Smooth muscle cell (in vitro differentiated cells): Measurements from ENCODE around the gene AGBL4. TPM values are rescaled to one million over a fixed set of nuclear protein-coding genes. Genes with fewer than 3 reads are reported as not detected.

Experiments
- DNase-seq: peaks from one replicate; lab custom pipeline; 2025; ENCODE audit not compliant: unreplicated experiment; lab: John Stamatoyannopoulos, UW
- H2AFZ ChIP-seq: fragments of 200-600 bp; sonication (generic); 2 replicates; pipeline ENCODE4 v1.6.0; 2016; ENCODE audit warnings: antibody characterized with exemption, low read depth, mild to moderate bottlenecking
- H3F3A ChIP-seq: fragments of 200-600 bp; sonication (generic); 2 replicates; pipeline ENCODE4 v1.6.0; 2017; ENCODE audit warnings: antibody characterized with exemption, low read depth
- H3K27ac ChIP-seq: fragments of 200-600 bp; sonication (generic); 2 replicates; pipeline ENCODE4 v1.5.1; 2016; ENCODE audit warnings: low read depth, mild to moderate bottlenecking
- H3K27me3 ChIP-seq: fragments of 200-600 bp; sonication (generic); 2 replicates; pipeline ENCODE4 v1.6.1; 2016; ENCODE audit warnings: low read depth, mild to moderate bottlenecking
- H3K36me3 ChIP-seq: fragments of 200-600 bp; sonication (generic); 2 replicates; pipeline ENCODE4 v1.5.1; 2016; ENCODE audit warnings: low read depth
- H3K4me1 ChIP-seq: fragments of 200-600 bp; sonication (generic); 2 replicates; pipeline ENCODE4 v1.5.1; 2016; ENCODE audit warnings: low read depth
- H3K4me2 ChIP-seq: fragments of 200-600 bp; sonication (generic); 2 replicates; pipeline ENCODE4 v1.6.0; 2016; ENCODE audit warnings: mild to moderate bottlenecking
- H3K4me3 ChIP-seq: fragments of 200-600 bp; sonication (generic); 2 replicates; pipeline ENCODE4 v1.5.1; 2016; ENCODE audit warnings: mild to moderate bottlenecking
- H3K79me2 ChIP-seq: fragments of 200-600 bp; sonication (generic); 2 replicates; pipeline ENCODE4 v1.6.0; 2016; ENCODE audit warnings: low read depth, mild to moderate bottlenecking
- H3K9ac ChIP-seq: fragments of 200-600 bp; sonication (generic); 2 replicates; pipeline ENCODE4 v1.6.0; 2016; ENCODE audit warnings: low read depth
- H3K9me3 ChIP-seq: fragments of 200-600 bp; sonication (generic); replicated peaks from 2 replicates; pipeline ENCODE4 v1.5.1; 2016; ENCODE audit warnings: low read depth
- H4K20me1 ChIP-seq: fragments of 200-600 bp; sonication (generic); 2 replicates; pipeline ENCODE4 v1.6.0; 2016; ENCODE audit warnings: low read depth
- WGBS: methylation state at CpG from one replicate; pipeline ENCODE4 v1.1.7; 2016; ENCODE audit warnings: low lambda C conversion rate; 5-methylcytosine and 5-hydroxymethylcytosine counted together
- polyA plus RNA-seq: library from polyadenylated mRNA; unstranded; fragments of >200 nt; fragmentation: Nextera tagmentation; extraction: Ambion mirVana; gene quantifications from 2 replicates; pipeline ENCODE4 v1.2.1, GENCODE V29; 2016
- total RNA-seq: library from RNA; depleted of rRNA; stranded (reverse); fragments of >200 nt; gene quantifications from 2 replicates; pipeline ENCODE4 v1.2.3, GENCODE V29; 2014
- TF ChIP-seq, protein P1 (sequence below): fragments of 200-600 bp; sonication (generic); IDR thresholded peaks from 2 replicates; pipeline ENCODE4 v1.5.1; 2017; ENCODE audit warnings: borderline replicate concordance, mild to moderate bottlenecking, antibody characterized with exemption; ENCODE audit not compliant: insufficient read depth, poor library complexity, severe bottlenecking

AGBL4 gene
- total and polyA plus RNA-seq, 2 experiments from 2014 or later, result 0.29 TPM; not detected in 1

- Histone ChIP-seq H3K27me3 (peaks cover 33% of the 10 kb centered on the region), H2AFZ (no peak overlapping the region), H3K36me3 (no peaks in the 10 kb centered on the region), H3K4me1 (peaks cover 6% of the 10 kb centered on the region), H4K20me1 (no peaks in the 10 kb centered on the region), H3K79me2 (no peaks in the 10 kb centered on the region), H3K27ac (no peak overlapping the region), H3F3A (no peaks in the 10 kb centered on the region), H3K4me2 (no peak overlapping the region), H3K9me3 (no peaks in the 10 kb centered on the region), H3K4me3 (no peak overlapping the region), H3K9ac (no peak overlapping the region)
- no peak for DNase-seq
- TF ChIP-seq, protein P1, sequence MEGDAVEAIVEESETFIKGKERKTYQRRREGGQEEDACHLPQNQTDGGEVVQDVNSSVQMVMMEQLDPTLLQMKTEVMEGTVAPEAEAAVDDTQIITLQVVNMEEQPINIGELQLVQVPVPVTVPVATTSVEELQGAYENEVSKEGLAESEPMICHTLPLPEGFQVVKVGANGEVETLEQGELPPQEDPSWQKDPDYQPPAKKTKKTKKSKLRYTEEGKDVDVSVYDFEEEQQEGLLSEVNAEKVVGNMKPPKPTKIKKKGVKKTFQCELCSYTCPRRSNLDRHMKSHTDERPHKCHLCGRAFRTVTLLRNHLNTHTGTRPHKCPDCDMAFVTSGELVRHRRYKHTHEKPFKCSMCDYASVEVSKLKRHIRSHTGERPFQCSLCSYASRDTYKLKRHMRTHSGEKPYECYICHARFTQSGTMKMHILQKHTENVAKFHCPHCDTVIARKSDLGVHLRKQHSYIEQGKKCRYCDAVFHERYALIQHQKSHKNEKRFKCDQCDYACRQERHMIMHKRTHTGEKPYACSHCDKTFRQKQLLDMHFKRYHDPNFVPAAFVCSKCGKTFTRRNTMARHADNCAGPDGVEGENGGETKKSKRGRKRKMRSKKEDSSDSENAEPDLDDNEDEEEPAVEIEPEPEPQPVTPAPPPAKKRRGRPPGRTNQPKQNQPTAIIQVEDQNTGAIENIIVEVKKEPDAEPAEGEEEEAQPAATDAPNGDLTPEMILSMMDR, result no peak
- WGBS, result 64% methylated on average over 1 of the region's 1 CpG
Measured at GRCh38 chr1:48643193-48643592, 1380.6 kb downstream of the AGBL4 start.

GRCh38 chr1:48640836-48641492, 1382.8 kb downstream of the AGBL4 start:
- no peaks in the 10 kb centered on the region for H3K36me3 ChIP-seq
- H3K9me3 ChIP-seq, result no peaks in the 10 kb centered on the region
- H2AFZ ChIP-seq, result no peak overlapping the region
- H3K4me2 ChIP-seq, result no peak overlapping the region
- peaks cover 53% of the 10 kb centered on the region for H3K27me3 ChIP-seq
- DNase-seq, result no peak
- H3K79me2 ChIP-seq, result no peaks in the 10 kb centered on the region
- H3K4me3 ChIP-seq, result no peak overlapping the region
- TF ChIP-seq, protein P1, result no peak
- no peaks in the 10 kb centered on the region for H4K20me1 ChIP-seq
- peaks cover 6% of the 10 kb centered on the region for H3K4me1 ChIP-seq
- 95% methylated on average over 5 of the region's 5 CpGs for WGBS
- no peaks in the 10 kb centered on the region for H3F3A ChIP-seq
- no peak overlapping the region for H3K9ac ChIP-seq
- H3K27ac ChIP-seq, result no peak overlapping the region

GRCh38 chr1:48629867-48630266, 1393.9 kb downstream of the AGBL4 start:
- TF ChIP-seq, protein P1, result no peak
- Histone ChIP-seq H2AFZ (no peak overlapping the region), H3F3A (no peaks in the 10 kb centered on the region), H3K36me3 (no peaks in the 10 kb centered on the region), H3K4me3 (no peak overlapping the region), H3K4me2 (no peak overlapping the region), H3K27ac (no peak overlapping the region), H3K4me1 (no peaks in the 10 kb centered on the region), H3K79me2 (no peaks in the 10 kb centered on the region), H3K27me3 (peaks cover 66% of the 10 kb centered on the region), H3K9me3 (no peaks in the 10 kb centered on the region), H4K20me1 (no peaks in the 10 kb centered on the region), H3K9ac (no peak overlapping the region)
- 83% methylated on average over 3 of the region's 3 CpGs for WGBS
- no peak for DNase-seq

GRCh38 chr1:48627486-48627885, 1396.3 kb downstream of the AGBL4 start:
- no peak overlapping the region for H2AFZ ChIP-seq

More at GRCh38 chr1:48627486-48627885, 1396.3 kb downstream of the AGBL4 start:
- WGBS, result 86% methylated on average over 5 of the region's 5 CpGs
- H4K20me1 ChIP-seq, result no peaks in the 10 kb centered on the region
- TF ChIP-seq, protein P1, result no peak
- no peaks in the 10 kb centered on the region for H3F3A ChIP-seq
- no peak overlapping the region for H3K4me3 ChIP-seq
- no peaks in the 10 kb centered on the region for H3K79me2 ChIP-seq
- H3K27ac ChIP-seq, result no peak overlapping the region
- H3K36me3 ChIP-seq, result no peaks in the 10 kb centered on the region
- H3K9me3 ChIP-seq, result no peaks in the 10 kb centered on the region
- no peak overlapping the region for H3K9ac ChIP-seq
- H3K27me3 ChIP-seq, result peaks cover 67% of the 10 kb centered on the region
- DNase-seq, result no peak
- no peaks in the 10 kb centered on the region for H3K4me1 ChIP-seq
- no peak overlapping the region for H3K4me2 ChIP-seq
